Measurements from ENCODE around the gene ADCY2.

GRCh38 chr5:7493081-7493480 is 97.1 kb downstream of the ADCY2 start:
- TF ChIP-seq, protein P1, sequence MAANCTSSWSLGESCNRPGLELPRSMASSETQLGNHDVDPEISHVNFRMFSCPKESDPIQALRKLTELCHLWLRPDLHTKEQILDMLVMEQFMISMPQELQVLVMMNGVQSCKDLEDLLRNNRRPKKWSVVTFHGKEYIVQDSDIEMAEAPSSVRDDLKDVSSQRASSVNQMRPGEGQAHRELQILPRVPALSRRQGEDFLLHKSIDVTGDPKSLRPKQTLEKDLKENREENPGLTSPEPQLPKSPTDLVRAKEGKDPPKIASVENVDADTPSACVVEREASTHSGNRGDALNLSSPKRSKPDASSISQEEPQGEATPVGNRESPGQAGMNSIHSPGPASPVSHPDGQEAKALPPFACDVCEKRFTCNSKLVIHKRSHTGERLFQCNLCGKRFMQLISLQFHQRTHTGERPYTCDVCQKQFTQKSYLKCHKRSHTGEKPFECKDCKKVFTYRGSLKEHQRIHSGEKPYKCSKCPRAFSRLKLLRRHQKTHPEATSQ (CRISPR knock-in tag; IDR thresholded peaks at IDR 0.05; ENCODE audit: borderline replicate concordance): no peak
- TF ChIP-seq CTCF (CRISPR knock-in tag; IDR thresholded peaks at IDR 0.05) (no peak), NFKB2 (CRISPR knock-in tag; IDR thresholded peaks at IDR 0.05; ENCODE audit: borderline replicate concordance) (no peak), PHF20 (CRISPR knock-in tag; IDR thresholded peaks at IDR 0.05) (no peak), ZMYM3 (CRISPR knock-in tag; IDR thresholded peaks at IDR 0.05) (no peak)
